GM23248 (cell line): ENCODE data around the gene ROCK2. TPM values are rescaled to one million over a fixed set of nuclear protein-coding genes. Genes with fewer than 3 reads are reported as not detected.

ENCODE experiments used
- DNase-seq: peaks from one replicate; pipeline ENCODE4 v3.0.0-alpha.2; 2015
- H2AFZ ChIP-seq: fragments of 200-600 bp; sonication (generic); 2 replicates; pipeline ENCODE4 v1.6.1; 2016; ENCODE audit warnings: antibody characterized with exemption
- H3F3A ChIP-seq: fragments of 200-600 bp; sonication (generic); 2 replicates; pipeline ENCODE4 v1.6.1; 2016; ENCODE audit warnings: mild to moderate bottlenecking, antibody characterized with exemption, mixed run types; ENCODE audit not compliant: insufficient read depth
- H3K27ac ChIP-seq: fragments of 200-600 bp; sonication (generic); 2 replicates; pipeline ENCODE4 v1.5.1; 2016; ENCODE audit warnings: mild to moderate bottlenecking
- H3K27me3 ChIP-seq: fragments of 200-600 bp; sonication (generic); replicated peaks from 2 replicates; pipeline ENCODE4 v1.6.1; 2016; ENCODE audit warnings: mild to moderate bottlenecking; ENCODE audit not compliant: insufficient read depth
- H3K36me3 ChIP-seq: fragments of 200-600 bp; sonication (generic); 2 replicates; pipeline ENCODE4 v1.6.1; 2016; ENCODE audit warnings: low read depth, mild to moderate bottlenecking
- H3K4me1 ChIP-seq: fragments of 200-600 bp; sonication (generic); 2 replicates; pipeline ENCODE4 v1.6.1; 2016; ENCODE audit warnings: mild to moderate bottlenecking; ENCODE audit not compliant: insufficient read depth
- H3K4me2 ChIP-seq: fragments of 200-600 bp; sonication (generic); one replicate; pipeline ENCODE4 v1.6.1; 2016; ENCODE audit warnings: mild to moderate bottlenecking; ENCODE audit not compliant: unreplicated experiment
- H3K4me3 ChIP-seq: fragments of 200-600 bp; sonication (generic); 2 replicates; pipeline ENCODE4 v1.5.1; 2016; ENCODE audit warnings: mild to moderate bottlenecking
- H3K79me2 ChIP-seq: fragments of 200-600 bp; sonication (generic); 2 replicates; pipeline ENCODE4 v1.6.1; 2016; ENCODE audit warnings: mild to moderate bottlenecking; ENCODE audit not compliant: insufficient read depth
- H3K9ac ChIP-seq: fragments of 200-600 bp; sonication (generic); 2 replicates; pipeline ENCODE4 v1.6.1; 2016; ENCODE audit warnings: mild to moderate bottlenecking
- H3K9me2 ChIP-seq: fragments of 200-600 bp; sonication (generic); 2 replicates; pipeline ENCODE4 v1.6.1; 2016; ENCODE audit warnings: mixed run types, mild to moderate bottlenecking, moderate library complexity; ENCODE audit not compliant: insufficient read depth
- H3K9me3 ChIP-seq: fragments of 200-600 bp; sonication (generic); one replicate; pipeline ENCODE4 v1.6.1; 2017; ENCODE audit warnings: low read depth
- H4K20me1 ChIP-seq: fragments of 200-600 bp; sonication (generic); 2 replicates; pipeline ENCODE4 v1.6.0; 2016; ENCODE audit not compliant: insufficient read depth
- EZH2 ChIP-seq: fragments of 200-600 bp; sonication (generic); IDR thresholded peaks from 2 replicates; pipeline ENCODE4 v1.6.1; 2018; ENCODE audit warnings: antibody characterized with exemption, mild to moderate bottlenecking; ENCODE audit not compliant: insufficient read depth, poor library complexity, severe bottlenecking
- EZH2phosphoT487 ChIP-seq: fragments of 200-600 bp; sonication (generic); IDR thresholded peaks from 2 replicates; pipeline ENCODE4 v1.6.1; 2018; ENCODE audit warnings: antibody characterized with exemption, moderate library complexity, mild to moderate bottlenecking, low read depth; ENCODE audit not compliant: insufficient read depth
- WGBS, 2 experiments: methylation state at CpG; one replicate each; pipeline ENCODE4 v1.1.6; 2015 to 2017; ENCODE audit warnings: low lambda C conversion rate in 2 of 2, low coverage in 1 of 2; ENCODE audit errors: missing lambda C conversion rate in 2 of 2; 5-methylcytosine and 5-hydroxymethylcytosine counted together
- in situ Hi-C: fragments of 300-500 bp; cut with MboI; formaldehyde crosslinking; loops from 2 replicates; pipeline ENCODE4 v1.15.0; 2020
- polyA plus RNA-seq: library from polyadenylated mRNA; unstranded; fragments of >200 nt; fragmentation: Nextera tagmentation; extraction: Ambion mirVana; gene quantifications from 2 replicates; pipeline ENCODE4 v1.2.1, GENCODE V29; 2016
- total RNA-seq: library from RNA; depleted of rRNA; stranded (reverse); fragments of >200 nt; shearing (Covaris generic); gene quantifications from 2 replicates; pipeline ENCODE4 v1.2.3, GENCODE V29; 2014

ROCK2 gene
- total and polyA plus RNA-seq, 2 experiments from 2014 or later = 19.9 to 38.3 TPM

DNA sequence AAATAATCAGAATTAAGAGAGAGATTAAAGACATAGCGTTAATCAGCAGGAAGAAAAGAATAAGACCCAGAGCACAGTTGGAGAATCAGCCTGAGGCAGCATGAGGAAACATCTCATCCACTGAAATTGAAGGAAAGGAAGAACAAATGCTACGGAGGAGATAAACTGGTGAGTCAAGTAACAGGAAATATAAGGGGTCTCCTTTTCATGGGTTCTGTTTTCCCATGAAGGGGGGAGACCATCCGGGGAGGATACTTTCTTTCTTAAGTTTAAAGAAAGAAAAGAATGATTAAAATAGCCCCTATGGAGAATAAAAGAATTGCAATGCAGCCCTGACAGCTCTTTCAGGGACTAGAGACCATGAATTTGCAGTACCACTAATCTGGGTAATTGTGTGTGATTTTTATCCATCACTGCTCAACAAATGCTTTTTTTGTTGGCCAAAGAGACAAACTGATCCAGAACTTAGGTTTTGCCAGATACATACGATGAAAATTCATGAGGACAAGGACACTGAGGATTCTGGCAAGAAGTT lies 17.7 kb downstream of the ROCK2 start:
- peaks cover 15% of the 10 kb centered on the region for H3F3A ChIP-seq
- peak overlapping the region; percentile 10; the same call in 1 of the 2 replicates for H2AFZ ChIP-seq
- H3K9me2 ChIP-seq = no peaks in the 10 kb centered on the region
- H3K9me3 ChIP-seq = no peaks in the 10 kb centered on the region
- H3K27ac ChIP-seq = peak overlapping the region; percentile 27
- H3K27me3 ChIP-seq = no peaks in the 10 kb centered on the region
- H3K79me2 ChIP-seq = peaks cover 95% of the 10 kb centered on the region
- H4K20me1 ChIP-seq = peaks cover 6% of the 10 kb centered on the region; the same call in 1 of the 2 replicates
- peak overlapping the region; percentile 71 for H3K4me2 ChIP-seq
- no peaks in the 10 kb centered on the region for H3K36me3 ChIP-seq
- WGBS, 2 experiments = 22% methylated on average over 4 of the region's 4 CpGs
- in situ Hi-C loops = no loop called here
- DNase-seq = peak; percentile 36
- H3K4me1 ChIP-seq = peaks cover 26% of the 10 kb centered on the region
- TF ChIP-seq EZH2phosphoT487 (no peak), EZH2 (no peak)
- H3K9ac ChIP-seq = peak overlapping the region; percentile 40
- peak overlapping the region; percentile 55 for H3K4me3 ChIP-seq

DNA sequence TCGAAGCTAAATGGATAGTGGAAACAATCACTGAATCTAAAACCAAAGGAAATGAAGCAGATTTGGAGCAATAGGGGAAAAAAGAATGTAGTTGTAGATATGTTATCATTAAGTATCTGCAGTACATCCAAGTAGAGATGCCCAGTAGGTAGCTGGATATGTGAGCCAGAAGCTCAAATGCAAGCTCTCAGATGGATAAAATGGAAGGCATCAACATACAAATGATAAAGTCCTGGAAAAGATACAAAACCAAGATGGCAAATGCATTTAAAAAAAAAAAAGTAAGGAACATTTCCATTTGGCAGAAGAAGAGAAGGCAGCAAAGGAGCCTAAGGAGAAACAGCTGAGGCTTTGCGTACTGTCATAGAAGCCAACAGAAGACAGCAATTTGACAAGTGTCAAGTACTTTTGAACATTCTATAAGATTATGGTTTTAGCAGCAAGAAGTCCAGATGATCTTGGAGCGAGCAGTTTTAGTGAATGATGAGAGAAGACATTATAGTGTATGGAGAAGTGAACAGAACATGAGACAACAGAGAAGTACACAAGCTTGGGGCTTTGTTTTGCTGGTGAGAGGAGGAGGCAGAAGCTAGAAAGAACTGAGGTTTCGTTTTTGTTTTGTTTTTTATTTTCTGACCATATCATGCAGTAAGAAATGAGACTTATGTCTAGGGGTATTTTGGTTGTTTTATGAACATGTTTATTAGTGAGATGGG lies 18.3 kb downstream of the ROCK2 start:
- Histone ChIP-seq H3K4me1 (peaks cover 26% of the 10 kb centered on the region), H2AFZ (peak overlapping the region; percentile 10; the same call in 1 of the 2 replicates), H3K9me2 (no peaks in the 10 kb centered on the region), H3K9me3 (no peaks in the 10 kb centered on the region), H3K79me2 (peaks cover 95% of the 10 kb centered on the region), H3K4me3 (peak overlapping the region; percentile 55), H4K20me1 (peaks cover 6% of the 10 kb centered on the region; the same call in 1 of the 2 replicates), H3K4me2 (peak overlapping the region; percentile 71), H3K9ac (peak overlapping the region; percentile 40), H3F3A (peaks cover 15% of the 10 kb centered on the region), H3K27ac (peak overlapping the region; percentile 27), H3K27me3 (no peaks in the 10 kb centered on the region), H3K36me3 (no peaks in the 10 kb centered on the region)
- 14 to 19% methylated on average over 4 of the region's 4 CpGs for WGBS, 2 experiments
- in situ Hi-C loops = no loop called here
- DNase-seq = peak; percentile 26
- TF ChIP-seq EZH2phosphoT487 = no peak
- TF ChIP-seq EZH2 = no peak

DNA sequence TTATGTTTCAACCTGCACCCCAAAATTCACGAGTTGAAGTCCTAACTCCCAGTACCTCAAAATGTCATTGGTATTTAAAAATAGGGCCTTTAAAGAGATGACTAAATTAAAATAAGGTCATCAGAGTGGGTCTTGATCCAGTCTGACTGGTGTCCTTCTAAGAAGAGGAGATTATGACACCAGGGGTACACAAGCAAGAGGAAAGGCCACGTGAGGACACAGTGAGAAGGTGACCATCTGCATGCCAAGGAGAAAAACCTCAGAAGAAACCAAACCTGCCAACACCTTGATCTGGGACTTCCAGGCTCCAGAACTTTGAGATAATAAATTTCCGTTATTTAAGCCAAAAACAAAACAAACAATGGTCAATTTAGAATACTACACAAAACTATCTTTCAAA lies 22.6 kb downstream of the ROCK2 start:
- Histone ChIP-seq H3F3A (no peaks in the 10 kb centered on the region), H3K9ac (no peak overlapping the region), H2AFZ (no peak overlapping the region), H3K4me3 (no peak overlapping the region), H3K4me2 (no peak overlapping the region), H3K79me2 (peaks cover 97% of the 10 kb centered on the region), H3K4me1 (0 out of 2 replicates have a peak, but pooled peaks cover 9% of the 10 kb centered on the region), H3K27ac (no peak overlapping the region), H3K27me3 (no peaks in the 10 kb centered on the region), H3K9me3 (no peaks in the 10 kb centered on the region), H3K36me3 (no peaks in the 10 kb centered on the region), H4K20me1 (peaks cover 6% of the 10 kb centered on the region; the same call in 1 of the 2 replicates), H3K9me2 (no peaks in the 10 kb centered on the region)
- in situ Hi-C loops = no loop called here
- no peak for TF ChIP-seq EZH2phosphoT487
- TF ChIP-seq EZH2 = no peak
- no peak for DNase-seq
- 98% methylated on average over 3 of the region's 3 CpGs for WGBS, 2 experiments

DNA sequence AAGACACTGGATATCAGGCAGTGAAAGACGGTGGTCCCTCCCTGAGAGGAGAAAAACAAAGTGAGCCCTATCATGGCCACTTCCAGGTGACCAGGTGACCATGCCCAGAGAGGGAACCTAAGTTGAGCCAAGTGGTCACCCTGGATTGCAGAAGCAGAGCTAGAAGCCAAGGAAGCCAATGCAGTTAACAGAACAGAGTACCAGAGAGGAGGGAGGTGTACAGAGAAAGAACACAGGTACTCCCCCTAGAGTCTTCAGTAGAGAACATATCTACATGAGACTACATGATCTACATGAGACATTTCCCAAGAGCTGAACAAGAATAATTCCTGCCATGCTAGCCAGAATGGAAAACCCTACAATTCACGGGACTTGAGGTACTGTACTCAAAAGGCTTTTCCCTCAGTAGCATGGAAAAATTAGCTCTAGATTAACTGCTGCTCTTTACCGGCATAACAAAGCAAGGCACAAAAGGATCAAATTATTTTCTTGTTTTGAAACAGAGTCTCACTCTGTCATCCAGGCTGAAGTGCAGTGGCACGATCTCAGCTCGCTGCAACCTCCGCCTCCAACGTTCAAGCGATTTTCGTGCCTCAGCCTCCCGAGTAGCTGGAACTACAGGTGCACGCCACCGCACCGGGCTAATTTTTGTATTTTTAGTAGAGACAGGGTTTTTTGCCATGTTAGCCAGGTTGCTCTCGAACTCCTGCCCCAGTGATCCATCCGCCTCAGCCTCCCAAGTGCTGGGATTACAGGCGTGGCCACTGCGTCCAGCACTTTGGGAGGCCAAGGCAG lies 23.5 kb downstream of the ROCK2 start:
- H2AFZ ChIP-seq = no peak overlapping the region
- H3K9me3 ChIP-seq = no peaks in the 10 kb centered on the region
- WGBS, 2 experiments = 96% methylated on average over 17 of the region's 17 CpGs
- H3K27me3 ChIP-seq = no peaks in the 10 kb centered on the region
- no peaks in the 10 kb centered on the region for H3K9me2 ChIP-seq
- H3K79me2 ChIP-seq = peaks cover 97% of the 10 kb centered on the region
- in situ Hi-C loops = no loop called here
- DNase-seq = no peak
- no peak overlapping the region for H3K4me2 ChIP-seq
- peaks cover 4% of the 10 kb centered on the region; the same call in 1 of the 2 replicates for H4K20me1 ChIP-seq
- no peak overlapping the region for H3K9ac ChIP-seq
- no peaks in the 10 kb centered on the region for H3F3A ChIP-seq
- 0 out of 2 replicates have a peak, but pooled peaks cover 3% of the 10 kb centered on the region for H3K4me1 ChIP-seq
- H3K27ac ChIP-seq = no peak overlapping the region
- H3K36me3 ChIP-seq = no peaks in the 10 kb centered on the region
- no peak for TF ChIP-seq EZH2
- no peak for TF ChIP-seq EZH2phosphoT487
- no peak overlapping the region for H3K4me3 ChIP-seq
